H1 (cell line): Measurements from ENCODE around the gene B4GALNT3. TPM values are rescaled to one million over a fixed set of nuclear protein-coding genes. Genes with fewer than 3 reads are reported as not detected.

Experiments
- ASH2L ChIP-seq: fragments of 200-600, 300-600 bp; sonication (generic); IDR thresholded peaks from one replicate; pipeline ENCODE4 v1.7.1; 2017; ENCODE audit warnings: low read length
- BACH1 ChIP-seq: IDR thresholded peaks from 2 replicates; pipeline ENCODE4 v1.6.1; 2012; ENCODE audit warnings: low read length, improper control_type of control experiment
- BRCA1 ChIP-seq: IDR thresholded peaks from 2 replicates; pipeline ENCODE4 v1.6.1; 2012; ENCODE audit warnings: low read depth, low read length, improper control_type of control experiment
- CBX8 ChIP-seq: fragments of 300-800, 300-1000 bp; sonication (generic); IDR thresholded peaks from 2 replicates; pipeline ENCODE4 v1.7.1; 2016; ENCODE audit warnings: low read depth, low read length, borderline replicate concordance
- JUN ChIP-seq: IDR thresholded peaks from 2 replicates; pipeline ENCODE4 v1.6.1; 2011; ENCODE audit warnings: low read depth, mild to moderate bottlenecking, improper control_type of control experiment, low read length
- RBBP5 ChIP-seq: IDR thresholded peaks from 2 replicates; pipeline ENCODE4 v1.7.1; 2012; ENCODE audit warnings: low read depth, mild to moderate bottlenecking, inconsistent platforms, low read length, moderate library complexity, borderline replicate concordance
- RFX5 ChIP-seq: IDR thresholded peaks from 2 replicates; pipeline ENCODE4 v1.6.1; 2011; ENCODE audit warnings: low read depth, low read length, improper control_type of control experiment, borderline replicate concordance
- SRF ChIP-seq: IDR thresholded peaks from 2 replicates; pipeline ENCODE4 v1.6.1; 2011; ENCODE audit warnings: mild to moderate bottlenecking, low read depth, low read length, moderate library complexity
- TEAD4 ChIP-seq: IDR thresholded peaks from 2 replicates; pipeline ENCODE4 v1.6.1; 2012; ENCODE audit warnings: low read depth, low read length, inconsistent platforms, mixed read lengths
- ZNF274 ChIP-seq: IDR thresholded peaks from 2 replicates; pipeline ENCODE4 v1.7.0; 2012; ENCODE audit warnings: low read length, borderline replicate concordance; ENCODE audit errors: extremely low read depth
- polyA plus RNA-seq, 7 experiments: library from polyadenylated mRNA; depleted of rRNA in 3 of 7; stranded (reverse) in 5 of 7; unstranded in 2 of 7; fragments of >200 nt in 5 of 7; fragments of 200-250 nt in 2 of 7; gene quantifications; 1 replicate in 5 of 7; 2 replicates in 1 of 7; 4 replicates in 1 of 7; pipeline versions ENCODE4 v1.2.1 to v1.2.3, GENCODE V29; 2011 to 2013; ENCODE audit warnings: missing spikeins in 2 of 7, mixed read lengths in 2 of 7
- total RNA-seq: library from RNA; stranded (reverse); fragmentation: NEBNext Ultra II Directional; extraction: Animal tissue kit (Norgen Biotek cat#: 25700); gene quantifications from 2 replicates; pipeline ENCODE4 v1.2.1, GENCODE V29; 2021

B4GALNT3 gene
- total and polyA plus RNA-seq, 2 of the 8 experiments (the other 6 are each of a cell fraction or from before 2014, with no cell fraction given) = 12.5 to 20.3 TPM

DNA sequence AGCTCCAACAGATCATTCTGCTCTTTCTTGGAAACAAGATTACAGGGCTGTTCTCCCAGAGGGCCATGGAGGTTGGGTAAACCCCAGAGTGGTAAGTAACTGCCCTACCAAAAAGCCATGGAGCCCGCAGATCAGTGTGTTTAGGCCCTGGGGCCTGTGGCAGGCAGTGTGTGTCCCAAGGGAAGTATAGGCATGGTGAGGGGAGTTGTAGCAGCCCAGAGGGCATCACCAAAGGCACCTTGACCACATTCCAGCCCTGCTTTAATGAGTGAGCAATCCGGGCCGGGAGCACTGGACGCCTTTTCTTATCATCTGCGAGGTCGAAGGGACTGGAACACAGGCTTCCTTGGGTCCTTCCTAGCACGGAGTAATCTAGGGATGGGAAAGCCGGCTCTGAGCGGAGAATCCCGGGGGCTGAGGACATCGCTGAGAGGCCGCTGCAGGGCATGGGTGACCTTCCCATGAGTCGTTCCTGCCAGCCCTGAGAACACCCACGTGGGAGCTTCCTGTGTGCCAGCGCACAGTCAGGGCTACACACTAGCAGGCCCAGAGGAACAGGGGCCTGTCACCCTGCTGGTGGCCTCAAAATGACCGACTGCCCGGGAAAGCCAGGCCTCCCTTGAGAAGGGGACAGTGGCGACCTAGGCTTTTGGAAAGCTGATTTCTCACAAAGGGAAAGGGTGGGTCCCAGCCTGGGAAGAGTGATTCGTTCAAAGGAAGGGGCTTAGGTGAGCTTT, 112.2 kb downstream of the B4GALNT3 start (continued):
- TF ChIP-seq ZNF274 (no peak), RFX5 (no peak), BRCA1 (no peak), TEAD4 (no peak), BACH1 (no peak), JUN (no peak), SRF (no peak), ASH2L (no peak), RBBP5 (no peak), CBX8 (no peak)
